Astrocyte (in vitro differentiated cells and primary cell): ENCODE measurements around the gene GSTM2. TPM values are rescaled to one million over a fixed set of nuclear protein-coding genes. Genes with fewer than 3 reads are reported as not detected.

Experiments used
- DNase-seq: peaks from one replicate; pipeline ENCODE4 v3.0.0-alpha.2; 2010; ENCODE audit warnings: low read depth
- FAIRE-seq: peaks from 2 replicates; lab custom pipeline; 2011; peaks lifted over from hg19 to GRCh38; lab: Jason Lieb, UNC
- H2AFZ ChIP-seq: 2 replicates; pipeline ENCODE4 v1.6.0; 2012; ENCODE audit warnings: low read depth, low read length, inconsistent platforms
- H3K27ac ChIP-seq: 2 replicates; pipeline ENCODE4 v1.5.1; 2011; ENCODE audit warnings: low read depth, low read length, inconsistent platforms
- H3K27me3 ChIP-seq: 2 replicates; pipeline ENCODE4 v1.6.0; 2011; ENCODE audit warnings: low read length, inconsistent platforms; ENCODE audit not compliant: insufficient read depth
- H3K36me3 ChIP-seq: 2 replicates; pipeline ENCODE4 v1.5.1; 2011; ENCODE audit warnings: low read length, inconsistent platforms; ENCODE audit not compliant: insufficient read depth
- H3K4me1 ChIP-seq: 2 replicates; pipeline ENCODE4 v1.5.1; 2011; ENCODE audit warnings: low read length, inconsistent platforms; ENCODE audit not compliant: insufficient read depth
- H3K4me2 ChIP-seq: 2 replicates; pipeline ENCODE4 v1.6.0; 2012; ENCODE audit warnings: low read length, inconsistent platforms
- H3K4me3 ChIP-seq: 2 replicates; pipeline ENCODE4 v1.5.1; 2011; ENCODE audit warnings: low read depth, mild to moderate bottlenecking, low read length, inconsistent platforms; ENCODE audit not compliant: insufficient read depth
- H3K79me2 ChIP-seq: 2 replicates; pipeline ENCODE4 v1.6.0; 2012; ENCODE audit warnings: mild to moderate bottlenecking, low read length, inconsistent platforms; ENCODE audit not compliant: insufficient read depth
- H3K9ac ChIP-seq: 2 replicates; pipeline ENCODE4 v1.6.0; 2012; ENCODE audit warnings: mild to moderate bottlenecking, low read length, inconsistent platforms
- H3K9me3 ChIP-seq: 2 replicates; pipeline ENCODE4 v1.5.1; 2012; ENCODE audit warnings: low read depth, mild to moderate bottlenecking, low read length, inconsistent platforms; ENCODE audit not compliant: insufficient read depth
- H4K20me1 ChIP-seq: 2 replicates; pipeline ENCODE4 v1.6.0; 2012; ENCODE audit warnings: low read length, inconsistent platforms; ENCODE audit not compliant: insufficient read depth
- H3K27ac Mint-ChIP-seq: one replicate; pipeline ENCODE4 v1.8.0; 2021; ENCODE audit warnings: mild to moderate bottlenecking, mixed read lengths; ENCODE audit not compliant: unreplicated experiment
- H3K27me3 Mint-ChIP-seq: one replicate; pipeline ENCODE4 v1.8.0; 2021; ENCODE audit warnings: low read depth, mixed read lengths; ENCODE audit not compliant: unreplicated experiment
- H3K36me3 Mint-ChIP-seq: one replicate; pipeline ENCODE4 v1.8.0; 2021; ENCODE audit warnings: low read depth, mixed read lengths; ENCODE audit not compliant: unreplicated experiment
- H3K4me1 Mint-ChIP-seq: one replicate; pipeline ENCODE4 v1.8.0; 2021; ENCODE audit warnings: low read depth, mixed read lengths; ENCODE audit not compliant: unreplicated experiment
- H3K4me3 Mint-ChIP-seq: one replicate; pipeline ENCODE4 v1.8.0; 2021; ENCODE audit warnings: mild to moderate bottlenecking, moderate library complexity, mixed read lengths; ENCODE audit not compliant: unreplicated experiment
- H3K9me3 Mint-ChIP-seq: one replicate; pipeline ENCODE4 v1.8.0; 2021; ENCODE audit warnings: mild to moderate bottlenecking, mixed read lengths; ENCODE audit not compliant: unreplicated experiment
- EZH2 ChIP-seq: IDR thresholded peaks from 2 replicates; pipeline ENCODE4 v1.6.1; 2012; ENCODE audit warnings: mild to moderate bottlenecking, low read length, inconsistent platforms; ENCODE audit not compliant: insufficient read depth
- total RNA-seq: library from RNA; stranded (reverse); gene quantifications from 2 replicates; pipeline ENCODE4 v1.2.1, GENCODE V29; 2021
- TF ChIP-seq, protein P1 (sequence below): IDR thresholded peaks from 2 replicates; pipeline ENCODE4 v1.5.1; 2011; ENCODE audit warnings: low read depth, mild to moderate bottlenecking, inconsistent platforms, low read length, moderate library complexity; ENCODE audit not compliant: insufficient read depth

The GSTM2 gene
- total RNA-seq, 1 donor from 2014 or later: 13.4 TPM

DNA sequence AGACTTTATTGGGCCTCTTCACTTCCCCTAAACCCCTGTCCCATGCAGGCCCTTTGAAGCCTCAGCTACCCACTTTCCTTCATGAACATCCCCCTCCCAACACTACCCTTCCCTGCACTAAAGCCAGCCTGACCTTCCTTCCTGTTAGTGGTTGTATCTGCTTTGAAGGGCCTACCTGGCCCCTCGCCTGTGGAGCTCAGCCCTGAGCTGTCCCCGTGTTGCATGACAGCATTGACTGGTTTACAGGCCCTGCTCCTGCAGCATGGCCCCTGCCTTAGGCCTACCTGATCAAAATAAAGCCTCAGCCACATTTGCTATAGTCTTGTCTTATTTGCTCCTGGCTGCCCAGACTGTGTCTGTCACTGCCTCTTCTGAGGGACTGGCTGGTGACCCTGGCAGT is 6.5 kb upstream of the GSTM2 start:
- Histone ChIP-seq H3K79me2 (no peaks in the 10 kb centered on the region), H3K36me3 (no peaks in the 10 kb centered on the region), H4K20me1 (no peaks in the 10 kb centered on the region), H3K9ac (no peak overlapping the region), H2AFZ (no peak overlapping the region), H3K27me3 (no peaks in the 10 kb centered on the region), H3K4me2 (no peak overlapping the region), H3K9me3 (no peaks in the 10 kb centered on the region), H3K4me1 (peaks cover 10% of the 10 kb centered on the region), H3K27ac (no peak overlapping the region), H3K4me3 (no peak overlapping the region)
- H3K4me3 Mint-ChIP-seq: no peak overlapping the region
- TF ChIP-seq, protein P1, sequence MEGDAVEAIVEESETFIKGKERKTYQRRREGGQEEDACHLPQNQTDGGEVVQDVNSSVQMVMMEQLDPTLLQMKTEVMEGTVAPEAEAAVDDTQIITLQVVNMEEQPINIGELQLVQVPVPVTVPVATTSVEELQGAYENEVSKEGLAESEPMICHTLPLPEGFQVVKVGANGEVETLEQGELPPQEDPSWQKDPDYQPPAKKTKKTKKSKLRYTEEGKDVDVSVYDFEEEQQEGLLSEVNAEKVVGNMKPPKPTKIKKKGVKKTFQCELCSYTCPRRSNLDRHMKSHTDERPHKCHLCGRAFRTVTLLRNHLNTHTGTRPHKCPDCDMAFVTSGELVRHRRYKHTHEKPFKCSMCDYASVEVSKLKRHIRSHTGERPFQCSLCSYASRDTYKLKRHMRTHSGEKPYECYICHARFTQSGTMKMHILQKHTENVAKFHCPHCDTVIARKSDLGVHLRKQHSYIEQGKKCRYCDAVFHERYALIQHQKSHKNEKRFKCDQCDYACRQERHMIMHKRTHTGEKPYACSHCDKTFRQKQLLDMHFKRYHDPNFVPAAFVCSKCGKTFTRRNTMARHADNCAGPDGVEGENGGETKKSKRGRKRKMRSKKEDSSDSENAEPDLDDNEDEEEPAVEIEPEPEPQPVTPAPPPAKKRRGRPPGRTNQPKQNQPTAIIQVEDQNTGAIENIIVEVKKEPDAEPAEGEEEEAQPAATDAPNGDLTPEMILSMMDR: no peak
- no peak for TF ChIP-seq EZH2
- H3K9me3 Mint-ChIP-seq: no peaks in the 10 kb centered on the region
- peaks cover 4% of the 10 kb centered on the region for H3K36me3 Mint-ChIP-seq
- H3K4me1 Mint-ChIP-seq: peaks cover 11% of the 10 kb centered on the region
- H3K27ac Mint-ChIP-seq: no peak overlapping the region
- peaks cover 24% of the 10 kb centered on the region for H3K27me3 Mint-ChIP-seq
- FAIRE-seq (no peak), DNase-seq (no peak)

DNA sequence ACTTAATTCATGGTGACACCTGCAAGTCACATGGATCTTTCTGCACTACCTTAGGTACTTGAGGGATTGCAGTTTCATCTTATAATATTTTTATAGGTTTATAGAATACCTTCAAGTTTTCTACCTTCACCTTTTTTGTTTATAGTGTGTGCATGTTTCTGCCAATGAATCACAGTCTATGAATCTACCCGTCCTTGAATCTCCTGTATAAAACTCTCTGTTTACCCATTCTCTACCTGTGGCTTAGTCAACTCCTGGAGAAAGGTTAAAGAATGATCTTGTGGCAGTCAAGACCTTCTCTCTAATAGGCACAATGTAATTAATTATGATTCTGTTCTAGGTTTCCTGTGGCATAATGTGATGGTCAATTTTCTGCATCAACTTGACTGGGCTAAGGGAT is 3.2 kb upstream of the GSTM2 start:
- H3K4me1 Mint-ChIP-seq: no peaks in the 10 kb centered on the region
- peaks cover 23% of the 10 kb centered on the region for H3K27me3 Mint-ChIP-seq
- no peak overlapping the region for H3K27ac Mint-ChIP-seq
- no peaks in the 10 kb centered on the region for H3K9me3 Mint-ChIP-seq
- no peak overlapping the region for H3K4me2 ChIP-seq
- DNase-seq (no peak), FAIRE-seq (no peak)
- H3K79me2 ChIP-seq: no peaks in the 10 kb centered on the region
- no peak overlapping the region for H3K27ac ChIP-seq
- H3K36me3 Mint-ChIP-seq: peaks cover 3% of the 10 kb centered on the region
- H3K4me1 ChIP-seq: peaks cover 4% of the 10 kb centered on the region
- H3K9ac ChIP-seq: no peak overlapping the region
- no peaks in the 10 kb centered on the region for H3K27me3 ChIP-seq
- no peak overlapping the region for H2AFZ ChIP-seq
- TF ChIP-seq, protein P1: no peak
- no peak for TF ChIP-seq EZH2
- no peaks in the 10 kb centered on the region for H3K9me3 ChIP-seq
- H4K20me1 ChIP-seq: no peaks in the 10 kb centered on the region
- no peak overlapping the region for H3K4me3 Mint-ChIP-seq
- no peak overlapping the region for H3K4me3 ChIP-seq
- H3K36me3 ChIP-seq: no peaks in the 10 kb centered on the region

DNA sequence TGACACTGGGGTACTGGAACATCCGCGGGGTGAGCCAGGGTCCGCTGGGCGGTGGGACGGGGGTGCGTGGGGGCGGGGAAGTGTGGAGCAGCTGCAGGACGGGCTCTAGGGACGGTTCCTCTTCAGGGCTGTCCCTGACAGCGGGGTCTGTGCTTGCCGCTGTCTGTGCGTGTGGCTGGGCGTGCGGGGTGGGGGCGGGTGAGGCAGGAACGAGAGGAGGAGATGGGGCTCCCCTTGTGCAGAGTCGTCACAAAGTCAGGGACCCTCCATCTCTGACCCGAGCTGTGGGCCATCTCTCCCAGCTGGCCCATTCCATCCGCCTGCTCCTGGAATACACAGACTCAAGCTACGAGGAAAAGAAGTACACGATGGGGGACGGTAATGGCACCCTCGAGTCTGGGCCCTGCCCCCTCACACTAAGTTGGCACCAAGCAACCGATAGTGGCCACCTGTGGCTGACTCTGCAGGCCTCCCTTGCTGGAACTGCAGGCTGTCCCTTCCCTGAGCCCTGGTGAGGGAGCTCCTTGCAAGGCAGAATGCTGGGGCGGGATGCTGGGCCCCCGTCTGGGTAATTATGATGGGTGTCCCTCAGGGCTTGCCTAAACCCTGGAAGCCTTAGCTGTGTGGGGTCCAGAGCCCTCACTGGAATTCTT is 392 bp downstream of the GSTM2 start:
- no peak overlapping the region for H3K27ac ChIP-seq
- no peaks in the 10 kb centered on the region for H4K20me1 ChIP-seq
- peaks cover 5% of the 10 kb centered on the region for H3K36me3 Mint-ChIP-seq

More for the DNA sequence above, 392 bp downstream of the GSTM2 start:
- peaks cover 16% of the 10 kb centered on the region for H3K27me3 Mint-ChIP-seq
- no peaks in the 10 kb centered on the region for H3K9me3 ChIP-seq
- H3K4me2 ChIP-seq: peak overlapping the region; percentile 84
- no peaks in the 10 kb centered on the region for H3K4me1 Mint-ChIP-seq
- no peak for TF ChIP-seq EZH2
- TF ChIP-seq, protein P1: no peak
- H3K4me1 ChIP-seq: peaks cover 4% of the 10 kb centered on the region
- FAIRE-seq (no peak), DNase-seq (no peak)
- H3K4me3 Mint-ChIP-seq: peak overlapping the region; percentile 70
- no peaks in the 10 kb centered on the region for H3K36me3 ChIP-seq
- no peaks in the 10 kb centered on the region for H3K79me2 ChIP-seq
- H3K4me3 ChIP-seq: peak overlapping the region; percentile 32
- peak overlapping the region; percentile 47 for H3K9ac ChIP-seq
- no peaks in the 10 kb centered on the region for H3K9me3 Mint-ChIP-seq
- no peaks in the 10 kb centered on the region for H3K27me3 ChIP-seq
- H3K27ac Mint-ChIP-seq: no peak overlapping the region
- peak overlapping the region; percentile 75 for H2AFZ ChIP-seq
